GM10847 (cell line): ENCODE data around the gene GRIN2B.

Experiments used
- POLR2A ChIP-seq: IDR thresholded peaks from 2 replicates; pipeline ENCODE4 v1.6.1; 2011; ENCODE audit not compliant: insufficient read length; ENCODE audit errors: extremely low read depth

The GRIN2B gene

DNA sequence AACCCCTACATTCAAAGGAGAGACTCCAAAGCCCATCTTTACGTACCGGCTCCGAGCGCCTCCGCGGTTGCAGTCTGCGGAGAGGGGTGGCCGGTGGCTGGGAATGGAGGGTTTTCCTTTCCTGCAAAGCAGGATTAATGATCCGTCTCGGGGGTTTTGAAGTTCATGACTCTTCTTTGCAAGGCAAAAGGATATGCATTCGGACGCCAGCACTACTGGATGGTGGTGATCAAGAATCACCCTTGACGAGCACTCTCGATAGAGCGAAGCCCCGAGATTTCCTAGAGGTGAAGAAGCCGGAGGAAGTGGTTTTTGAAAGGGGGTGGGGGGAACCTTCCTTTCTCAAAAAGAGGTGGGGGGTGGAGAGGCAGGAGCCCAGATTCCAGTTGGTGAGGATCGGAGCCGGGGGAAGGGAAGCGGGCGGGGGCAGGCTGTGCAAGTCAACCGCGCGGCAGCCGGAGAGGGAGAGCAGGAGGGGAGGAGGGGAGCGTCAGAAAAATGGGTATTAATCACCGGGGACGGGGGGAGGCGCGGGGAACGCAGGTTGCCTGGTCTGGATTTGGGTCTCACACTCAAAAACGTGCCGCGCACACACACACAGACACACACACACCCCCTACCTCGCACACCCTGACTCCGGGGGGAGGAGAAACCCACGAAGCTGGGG, at the start of gene GRIN2B:
Gene GRIN2B (minus strand): TSS at position 307 of the 667 bp plus-strand sequence. CDS start 115,394 bp downstream, outside the sequence.
- TF ChIP-seq POLR2A = no peak

DNA sequence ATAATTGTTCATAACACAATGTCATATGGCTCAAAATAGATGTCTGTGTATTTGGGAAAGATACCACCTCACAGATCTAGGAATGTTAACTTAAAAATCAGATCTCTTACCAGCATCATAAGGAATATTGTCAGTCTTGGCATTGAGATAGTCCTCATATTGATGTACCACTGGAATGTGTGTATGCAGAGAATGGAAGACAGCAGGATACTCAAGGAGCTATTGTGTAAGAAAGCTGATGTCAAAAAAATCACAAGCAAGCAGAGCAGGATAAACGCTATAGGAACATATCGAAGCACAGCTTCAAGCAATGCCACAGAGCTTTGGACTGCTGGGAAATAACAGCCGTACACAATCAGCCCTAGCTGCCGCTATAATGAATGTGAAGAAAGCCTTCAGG, 45.1 kb upstream of the GRIN2B start:
- no peak for TF ChIP-seq POLR2A

DNA sequence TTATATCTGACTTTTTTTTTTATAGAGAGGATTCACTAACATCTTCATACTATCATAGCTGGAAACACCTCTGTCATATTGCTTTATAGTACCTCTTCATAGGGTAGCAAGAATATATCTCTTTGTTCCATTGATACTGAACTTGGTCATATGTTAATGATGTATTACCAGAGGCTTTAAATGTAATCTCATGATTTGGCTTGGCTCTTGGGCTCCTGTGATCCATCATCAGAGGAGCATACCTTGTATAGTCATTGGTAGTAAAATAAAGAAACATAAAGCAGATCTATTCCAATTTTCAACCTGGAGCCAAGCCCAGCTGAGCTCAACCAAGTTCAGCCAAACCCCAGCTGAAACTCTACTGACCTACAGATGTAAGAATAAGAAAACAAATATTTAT, 43.2 kb upstream of the GRIN2B start:
- TF ChIP-seq POLR2A = no peak

DNA sequence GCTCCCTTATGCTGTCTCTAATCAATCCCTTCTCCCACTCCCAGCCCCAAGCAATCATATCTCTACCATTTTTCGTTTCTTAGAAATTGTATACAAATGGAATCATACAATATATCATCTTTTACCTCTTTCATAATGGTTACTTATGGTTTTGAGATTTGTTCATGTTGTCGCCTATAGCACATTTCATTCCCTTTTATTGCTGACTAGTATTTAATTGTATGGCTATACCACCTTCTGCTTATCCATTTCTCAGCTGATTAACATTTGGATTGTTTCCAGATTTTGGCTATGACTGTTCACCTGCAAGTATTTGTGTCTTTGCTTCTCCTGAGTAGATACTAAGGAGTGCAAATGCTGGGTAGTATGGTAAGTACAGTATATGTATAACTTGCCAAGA, 36.7 kb upstream of the GRIN2B start:
- no peak for TF ChIP-seq POLR2A

DNA sequence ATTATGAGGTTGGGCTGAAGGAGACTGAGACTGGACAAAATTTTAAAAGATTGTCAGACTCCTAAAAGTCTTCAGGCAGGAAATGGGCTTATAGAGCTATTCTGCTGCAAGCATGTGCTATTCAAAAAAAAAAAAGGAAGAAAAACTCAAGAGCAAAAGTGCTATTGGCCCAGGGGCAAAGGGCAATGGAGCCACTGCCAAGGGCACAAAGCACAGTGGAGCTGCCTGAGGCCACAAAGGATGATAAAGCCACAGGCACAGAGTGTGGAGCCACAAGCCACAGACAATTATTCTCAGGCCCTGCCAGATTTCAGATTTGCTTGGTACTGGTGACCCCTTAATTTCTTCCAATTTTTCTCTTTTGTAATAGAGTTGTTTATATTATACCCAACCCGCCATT, 29.6 kb upstream of the GRIN2B start:
- no peak for TF ChIP-seq POLR2A

DNA sequence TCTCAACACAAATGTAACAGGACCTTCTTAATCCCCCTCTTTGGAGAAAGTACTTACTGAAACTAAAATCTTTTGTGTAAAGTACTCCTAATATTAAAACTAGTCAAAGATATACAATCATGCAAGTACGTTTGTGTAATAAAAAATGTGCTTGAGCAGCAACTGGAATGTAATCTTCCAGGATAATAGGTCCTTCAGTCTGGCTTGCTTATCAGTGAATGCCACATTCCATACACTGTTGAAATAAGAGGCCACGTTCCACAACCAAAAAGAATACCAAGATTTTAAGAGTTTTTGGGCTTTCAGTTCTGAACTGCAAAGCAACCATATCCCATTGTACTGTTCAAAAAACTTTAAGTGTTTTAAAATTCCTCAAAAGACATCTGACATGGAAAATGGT, 26.2 kb upstream of the GRIN2B start:
- TF ChIP-seq POLR2A = no peak

DNA sequence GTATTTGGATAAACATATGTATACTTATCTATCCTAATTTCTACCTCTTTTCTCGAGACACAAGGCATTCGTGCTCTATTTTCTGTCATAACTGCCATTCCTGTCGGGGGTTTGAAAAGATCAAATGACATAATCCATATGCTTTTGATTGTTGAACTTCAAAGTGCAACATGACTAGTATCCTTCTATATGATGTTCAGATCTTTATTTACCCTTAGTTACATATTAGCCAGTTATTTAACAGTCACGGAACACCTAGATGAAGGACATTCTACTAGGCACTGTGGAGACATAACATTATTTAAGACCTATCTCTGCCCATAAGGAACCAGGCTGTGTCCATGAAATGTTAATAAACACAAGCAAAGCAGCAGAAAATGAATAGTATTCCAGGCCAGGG, 11.2 kb upstream of the GRIN2B start:
- no peak for TF ChIP-seq POLR2A

DNA sequence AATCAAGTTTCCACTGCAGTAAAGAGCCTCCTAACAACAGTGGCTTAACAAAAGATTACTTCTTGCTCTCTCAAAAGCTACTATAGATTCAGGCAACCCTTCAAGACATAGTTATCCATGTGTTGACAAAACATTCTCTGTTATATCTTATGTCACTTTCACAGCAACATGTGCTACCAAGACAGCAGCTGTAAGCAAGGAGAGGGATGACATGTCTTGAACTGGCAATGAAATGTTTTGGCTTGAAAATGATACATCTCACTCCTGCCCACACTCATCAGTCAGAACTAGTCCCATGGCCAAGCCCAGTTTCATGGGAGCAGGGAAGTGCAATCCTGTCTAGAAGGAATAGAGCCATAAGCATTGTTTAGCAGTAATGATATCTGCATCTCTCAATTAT, 10.7 kb upstream of the GRIN2B start:
- no peak for TF ChIP-seq POLR2A

DNA sequence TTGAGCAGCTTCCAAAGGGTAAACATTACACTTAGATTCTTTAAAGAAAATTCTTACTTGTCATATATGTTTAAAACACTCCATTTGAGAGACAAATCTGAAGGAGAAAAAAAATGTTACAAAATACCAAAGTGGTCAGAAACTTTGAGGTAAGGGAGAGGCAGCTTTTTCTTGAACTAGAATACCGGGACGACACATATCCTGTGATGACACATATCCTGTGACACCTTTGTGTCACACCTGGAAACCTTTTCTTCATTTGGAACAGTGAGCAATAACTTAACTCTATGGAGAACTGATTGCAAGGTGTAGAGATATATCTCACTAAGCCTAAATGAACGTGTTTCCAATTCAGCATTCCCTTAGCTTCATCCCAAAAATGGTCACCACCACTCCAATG, 4.6 kb upstream of the GRIN2B start:
- no peak for TF ChIP-seq POLR2A

DNA sequence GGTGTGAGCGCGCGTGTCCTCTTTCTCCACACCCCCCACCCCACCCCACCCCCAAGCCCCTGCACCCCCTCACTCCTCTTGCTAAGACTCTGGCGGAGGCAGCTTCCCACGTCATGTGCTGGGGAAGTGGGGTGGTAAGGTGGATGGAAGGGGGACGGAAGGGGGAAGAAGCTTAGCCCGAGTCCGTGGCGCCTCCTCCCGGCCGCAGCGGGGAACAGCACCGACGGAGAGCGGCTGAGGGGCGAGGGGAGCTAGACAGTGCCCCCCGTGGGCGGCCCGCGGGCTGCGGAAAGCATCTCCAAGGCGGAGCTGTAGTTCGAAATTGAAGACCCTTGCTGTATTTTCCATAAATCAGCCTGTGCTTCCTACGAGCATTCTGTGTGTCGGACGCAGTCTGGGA, 588 bp upstream of the GRIN2B start:
- TF ChIP-seq POLR2A = no peak

DNA sequence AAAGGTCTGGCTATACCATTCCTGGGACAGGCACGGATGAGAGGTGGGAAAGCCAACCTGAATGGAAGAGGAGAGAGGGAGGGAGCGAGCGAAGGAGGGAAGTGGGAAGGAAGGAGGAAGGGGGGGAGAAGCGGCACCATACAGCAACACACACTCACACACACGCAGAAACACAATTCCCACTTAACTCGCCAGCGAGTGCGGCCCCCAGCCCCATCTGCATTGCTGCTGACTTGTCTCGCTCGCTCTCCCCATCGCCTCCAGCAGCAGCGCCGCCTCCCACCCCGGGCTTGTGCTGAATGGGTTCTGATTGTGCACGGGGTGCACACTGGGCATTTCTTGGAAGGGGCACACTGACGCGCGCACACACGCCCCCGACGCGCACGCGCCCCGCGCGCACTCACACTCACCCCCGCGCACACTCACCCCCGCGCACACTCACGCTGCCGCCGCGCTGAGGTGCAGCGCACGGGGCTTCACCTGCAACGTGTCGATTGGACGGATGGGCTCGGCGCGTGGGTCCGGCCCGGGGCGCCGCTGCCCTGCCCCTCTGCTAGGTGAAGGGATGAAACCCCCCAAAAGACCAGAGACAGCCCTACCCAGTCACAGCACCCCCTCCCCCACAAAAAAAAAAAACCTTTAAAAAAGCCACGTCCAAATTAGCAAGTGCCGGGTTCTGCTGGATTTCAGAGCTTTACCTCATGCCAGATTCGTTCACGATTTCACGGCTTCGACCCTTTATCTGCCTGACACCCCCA, 685 bp downstream of the GRIN2B start:
- no peak for TF ChIP-seq POLR2A

DNA sequence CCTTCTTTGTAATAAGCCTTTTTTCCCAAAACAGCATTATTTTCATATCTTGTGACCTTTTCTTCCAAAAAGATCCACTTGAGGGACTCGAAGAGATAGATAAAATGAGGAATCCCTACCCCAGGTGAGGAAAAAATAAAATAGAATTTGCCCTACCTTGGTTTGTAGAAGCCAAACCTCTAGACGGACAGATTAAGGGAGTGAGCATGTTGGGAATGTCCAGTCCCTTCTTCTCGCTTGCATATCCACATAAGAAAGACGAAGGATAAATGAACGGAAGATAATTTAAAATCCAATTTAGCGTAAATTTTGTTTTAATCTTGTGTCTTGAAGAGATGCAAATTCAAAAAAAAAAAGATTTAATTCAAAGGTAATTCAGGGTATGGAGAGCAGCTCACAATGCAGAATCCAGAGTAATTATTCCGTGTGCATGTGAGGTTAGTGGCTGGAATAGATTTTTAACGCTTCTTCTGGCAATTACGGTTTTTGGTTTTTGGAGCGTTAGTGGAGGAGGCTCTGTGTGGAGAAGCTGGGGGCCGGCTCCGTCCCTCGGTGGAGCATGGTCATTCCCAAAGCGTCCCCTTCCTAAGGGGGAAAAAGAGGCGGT, 1.5 kb downstream of the GRIN2B start:
- TF ChIP-seq POLR2A = no peak

DNA sequence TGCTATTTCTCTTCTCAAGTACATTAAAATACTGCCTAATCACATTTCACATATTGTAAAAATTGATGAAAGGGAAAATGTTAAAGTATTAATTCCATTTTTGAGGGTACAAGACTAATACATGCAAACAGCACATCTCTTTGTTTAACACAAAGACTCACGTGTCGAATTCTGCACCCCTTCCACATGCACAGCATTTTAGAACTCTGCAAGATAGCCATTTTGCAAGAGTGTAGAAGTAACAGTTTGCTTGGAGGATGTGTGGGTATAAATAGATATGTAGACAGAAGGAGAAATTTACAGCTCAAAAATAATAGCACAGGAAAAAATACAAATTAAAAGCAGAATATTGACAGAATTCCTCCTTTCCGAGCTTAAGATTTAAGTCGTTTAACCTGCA, 2.5 kb downstream of the GRIN2B start:
- no peak for TF ChIP-seq POLR2A

DNA sequence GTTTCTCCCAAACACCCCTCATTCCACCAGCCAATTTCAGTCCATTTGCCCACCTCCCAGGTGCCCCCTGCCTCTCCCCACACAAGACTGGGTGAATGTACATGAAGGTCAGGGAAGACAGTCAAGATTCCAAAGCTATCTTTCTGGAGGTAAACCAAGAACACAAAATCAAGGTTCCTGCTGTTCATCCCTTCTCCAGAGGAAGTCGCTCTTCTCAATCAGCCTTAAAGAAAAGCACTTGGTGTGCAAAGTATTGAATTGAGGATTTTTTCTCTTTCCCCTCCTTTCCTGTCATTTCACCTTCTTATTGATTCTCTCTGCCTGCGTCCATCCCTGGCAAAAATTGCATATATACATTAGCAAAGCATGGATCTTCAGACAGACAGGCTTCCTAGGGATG, 4.5 kb downstream of the GRIN2B start:
- no peak for TF ChIP-seq POLR2A

DNA sequence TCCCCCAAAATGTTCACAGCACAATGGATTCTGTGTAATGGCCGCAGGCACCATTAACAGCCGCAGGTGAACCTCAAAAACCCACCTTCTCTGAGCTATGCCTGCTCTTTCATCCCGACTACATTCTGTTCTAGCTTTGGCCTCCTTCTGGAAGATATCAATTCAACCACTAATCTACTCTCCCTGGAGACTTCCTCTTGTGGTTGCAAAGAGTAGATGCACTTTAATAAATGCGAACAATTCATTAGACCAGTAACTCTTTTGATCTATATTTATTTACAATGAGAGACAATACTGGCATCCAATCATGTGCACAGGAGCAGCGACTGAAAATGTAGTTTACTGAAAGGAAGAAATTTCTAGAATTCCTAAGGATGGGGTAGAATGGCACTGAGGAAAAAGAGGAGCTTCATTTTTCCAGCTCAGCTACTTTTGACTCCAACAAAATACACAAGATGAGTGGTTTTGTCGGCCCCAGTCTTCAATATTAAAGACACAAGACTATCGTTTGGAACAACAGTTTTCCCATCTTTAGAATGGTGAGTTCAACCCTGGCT, 5.3 kb downstream of the GRIN2B start:
- TF ChIP-seq POLR2A = no peak

DNA sequence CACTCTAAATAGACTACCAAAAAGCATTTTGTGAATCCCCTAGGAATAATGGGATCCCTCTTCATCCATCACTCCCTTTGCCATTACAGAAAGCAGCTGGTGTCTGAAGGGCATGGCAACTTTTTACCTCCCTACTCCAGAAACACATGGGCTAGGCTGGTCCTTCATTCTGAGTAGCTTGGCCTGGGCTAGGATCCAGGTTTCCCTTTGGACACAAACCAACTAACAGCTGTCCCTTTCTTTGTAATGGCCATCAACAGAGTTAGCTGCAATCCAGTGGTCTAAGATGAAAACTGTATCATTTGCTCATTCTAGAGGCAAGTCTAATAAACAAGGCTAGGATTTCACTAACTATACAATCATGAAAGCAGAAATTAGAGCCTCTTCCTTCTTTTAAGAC, 7.4 kb downstream of the GRIN2B start:
- no peak for TF ChIP-seq POLR2A
